OCI-LY1 (cell line): ENCODE measurements around the gene LYPLA2.

Experiments used
- H2AFZ ChIP-seq: fragments of 200-600 bp; sonication (generic), shearing (Covaris generic); 2 replicates; pipeline ENCODE4 v1.6.0; 2014; ENCODE audit warnings: antibody characterized with exemption, mild to moderate bottlenecking, low read length
- H3F3A ChIP-seq: fragments of 200-600 bp; sonication (generic), shearing (Covaris generic); 2 replicates; pipeline ENCODE4 v1.6.0; 2014; ENCODE audit warnings: mild to moderate bottlenecking, antibody characterized with exemption, low read length, moderate library complexity; ENCODE audit not compliant: insufficient read depth
- H3K27ac ChIP-seq: fragments of 200-600 bp; sonication (generic); 2 replicates; pipeline ENCODE4 v1.5.1; 2014; ENCODE audit warnings: low read length, mixed run types, mild to moderate bottlenecking, low read depth; ENCODE audit not compliant: poor library complexity, severe bottlenecking
- H3K27me3 ChIP-seq: fragments of 200-600 bp; sonication (generic); 2 replicates; pipeline ENCODE4 v1.6.0; 2014; ENCODE audit warnings: antibody characterized with exemption, mild to moderate bottlenecking, low read length, moderate library complexity; ENCODE audit not compliant: insufficient read depth
- H3K36me3 ChIP-seq: fragments of 200-600 bp; sonication (generic); 2 replicates; pipeline ENCODE4 v1.6.1; 2014; ENCODE audit warnings: mild to moderate bottlenecking, antibody characterized with exemption, low read length, moderate library complexity, mixed read lengths; ENCODE audit not compliant: insufficient read depth
- H3K4me1 ChIP-seq: fragments of 200-600 bp; sonication (generic); 2 replicates; pipeline ENCODE4 v1.5.1; 2014; ENCODE audit warnings: mild to moderate bottlenecking, low read length, moderate library complexity; ENCODE audit not compliant: insufficient read depth, severe bottlenecking
- H3K4me2 ChIP-seq: fragments of 200-600 bp; sonication (generic), shearing (Covaris generic); 2 replicates; pipeline ENCODE4 v1.6.1; 2014; ENCODE audit warnings: low read length
- H3K4me3 ChIP-seq: fragments of 200-600 bp; sonication (generic); 2 replicates; pipeline ENCODE4 v1.5.1; 2014; ENCODE audit warnings: low read length, low read depth, mild to moderate bottlenecking, mixed read lengths; ENCODE audit not compliant: poor library complexity, severe bottlenecking
- H3K79me2 ChIP-seq: fragments of 200-600 bp; shearing (Covaris generic); 2 replicates; pipeline ENCODE4 v1.6.1; 2016; ENCODE audit warnings: mixed run types, low read length, mixed read lengths; ENCODE audit not compliant: insufficient read depth
- H3K9ac ChIP-seq: fragments of 200-600 bp; sonication (generic), shearing (Covaris generic); 2 replicates; pipeline ENCODE4 v1.6.1; 2014; ENCODE audit warnings: mild to moderate bottlenecking, low read length, mixed read lengths
- H3K9me2 ChIP-seq: fragments of 200-600 bp; sonication (generic), shearing (Covaris generic); 2 replicates; pipeline ENCODE4 v1.6.1; 2014; ENCODE audit warnings: low read depth, mild to moderate bottlenecking, low read length, mixed read lengths
- H3K9me3 ChIP-seq: fragments of 200-600 bp; shearing (Covaris generic); 2 replicates; pipeline ENCODE4 v1.6.1; 2014; ENCODE audit warnings: low read length, mixed read lengths
- H4K20me1 ChIP-seq: fragments of 200-600 bp; sonication (generic), shearing (Covaris generic); 2 replicates; pipeline ENCODE4 v1.6.0; 2016; ENCODE audit warnings: mild to moderate bottlenecking, low read length; ENCODE audit not compliant: insufficient read depth
- CTCF ChIP-seq: fragments of 200-600 bp; sonication (generic), shearing (Covaris generic); IDR thresholded peaks from 2 replicates; pipeline ENCODE4 v1.5.1; 2017; ENCODE audit warnings: mild to moderate bottlenecking, antibody characterized with exemption, low read length, moderate library complexity, mixed read lengths
- EZH2 ChIP-seq: fragments of 200-600 bp; sonication (generic), shearing (Covaris generic); IDR thresholded peaks from 2 replicates; pipeline ENCODE4 v1.8.0; 2017; ENCODE audit warnings: borderline replicate concordance, mixed run types, mild to moderate bottlenecking, antibody characterized with exemption, low read length, moderate library complexity, mixed read lengths

Gene LYPLA2

GRCh38 chr1:23804183-23804835 lies 13.4 kb downstream of the LYPLA2 start:
- no peak overlapping the region for H3K27ac ChIP-seq
- H3K9me3 ChIP-seq = no peaks in the 10 kb centered on the region
- no peak overlapping the region for H2AFZ ChIP-seq
- H3K9me2 ChIP-seq = no peaks in the 10 kb centered on the region
- peaks cover 15% of the 10 kb centered on the region for H3K4me1 ChIP-seq
- TF ChIP-seq CTCF (peak; percentile 40; the same call in 1 of the 2 replicates), EZH2 (no peak)
- no peak overlapping the region for H3K4me3 ChIP-seq
- H3K9ac ChIP-seq = no peak overlapping the region
- H3K79me2 ChIP-seq = no peaks in the 10 kb centered on the region
- H3K27me3 ChIP-seq = no peaks in the 10 kb centered on the region
- no peaks in the 10 kb centered on the region for H3F3A ChIP-seq
- peaks cover 4% of the 10 kb centered on the region; the same call in 1 of the 2 replicates for H3K36me3 ChIP-seq
- no peaks in the 10 kb centered on the region for H4K20me1 ChIP-seq
- no peak overlapping the region for H3K4me2 ChIP-seq

- Histone ChIP-seq H4K20me1 (no peaks in the 10 kb centered on the region), H3K79me2 (no peaks in the 10 kb centered on the region), H3K9ac (no peak overlapping the region), H3F3A (no peaks in the 10 kb centered on the region), H2AFZ (no peak overlapping the region), H3K36me3 (peaks cover 4% of the 10 kb centered on the region; the same call in 1 of the 2 replicates), H3K4me2 (no peak overlapping the region), H3K9me3 (no peaks in the 10 kb centered on the region), H3K27me3 (no peaks in the 10 kb centered on the region), H3K4me3 (no peak overlapping the region), H3K9me2 (no peaks in the 10 kb centered on the region), H3K4me1 (peaks cover 11% of the 10 kb centered on the region), H3K27ac (no peak overlapping the region)
- no peak for TF ChIP-seq EZH2
- no peak for TF ChIP-seq CTCF
Measured at GRCh38 chr1:23805025-23805424, 14.1 kb downstream of the LYPLA2 start.

DNA sequence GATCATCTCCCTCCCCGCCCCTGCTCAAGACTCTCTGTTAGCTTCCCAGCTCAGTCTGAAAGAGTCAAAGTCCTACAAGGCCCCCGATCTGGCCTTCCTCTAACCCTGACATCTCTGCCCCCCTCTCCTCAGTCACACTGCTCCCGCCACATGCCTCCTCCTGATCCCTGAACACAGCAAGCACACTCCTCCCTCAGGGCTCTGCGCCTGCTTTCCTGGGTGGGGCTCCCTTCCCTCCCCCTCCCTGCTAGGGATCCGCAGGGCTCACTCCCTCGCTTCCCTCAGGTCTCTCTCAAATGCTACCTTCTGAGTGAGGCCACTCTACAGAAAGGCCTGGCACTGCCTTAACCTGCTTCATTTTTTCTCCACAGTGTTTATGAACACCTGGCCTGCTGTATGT lies 15.3 kb downstream of the LYPLA2 start:
- Histone ChIP-seq H3K36me3 (peaks cover 4% of the 10 kb centered on the region; the same call in 1 of the 2 replicates), H3K9ac (no peak overlapping the region)

More for the DNA sequence above, 15.3 kb downstream of the LYPLA2 start:
- Histone ChIP-seq H4K20me1 (no peaks in the 10 kb centered on the region), H3K4me2 (no peak overlapping the region), H3K9me3 (no peaks in the 10 kb centered on the region), H3F3A (no peaks in the 10 kb centered on the region), H3K27ac (no peak overlapping the region), H3K4me3 (no peak overlapping the region), H2AFZ (no peak overlapping the region), H3K79me2 (no peaks in the 10 kb centered on the region), H3K9me2 (no peaks in the 10 kb centered on the region), H3K4me1 (peaks cover 18% of the 10 kb centered on the region), H3K27me3 (no peaks in the 10 kb centered on the region)
- TF ChIP-seq CTCF = no peak
- no peak for TF ChIP-seq EZH2
